ENCODE data around the gene GRIFIN.

The GRIFIN gene

DNA sequence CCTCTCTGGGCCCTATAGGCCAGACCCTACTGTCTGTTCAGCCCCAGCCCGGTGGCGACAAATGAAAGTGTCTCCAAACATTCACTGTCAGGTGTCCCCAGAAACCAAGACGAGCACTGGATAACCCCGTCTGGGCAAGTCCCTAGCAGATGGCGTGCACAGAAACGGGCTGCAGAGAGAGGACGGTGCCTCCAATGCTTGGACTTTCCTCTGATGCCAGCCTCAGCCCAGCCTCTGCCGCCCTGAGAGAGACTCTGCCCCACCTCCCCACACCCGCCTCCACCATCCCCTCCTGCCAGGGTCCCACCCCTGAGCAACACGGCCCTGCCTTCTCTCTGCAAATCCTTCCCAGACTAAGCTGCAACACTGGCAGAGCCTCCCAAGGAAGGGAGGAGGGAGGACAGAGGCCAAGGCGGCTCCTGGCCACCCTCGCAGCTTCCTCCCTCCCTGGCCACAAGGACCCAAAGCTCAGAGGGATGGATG is 36.0 kb upstream of the GRIFIN start:
- peak; percentile 52 to 79 for DNase-seq

DNA sequence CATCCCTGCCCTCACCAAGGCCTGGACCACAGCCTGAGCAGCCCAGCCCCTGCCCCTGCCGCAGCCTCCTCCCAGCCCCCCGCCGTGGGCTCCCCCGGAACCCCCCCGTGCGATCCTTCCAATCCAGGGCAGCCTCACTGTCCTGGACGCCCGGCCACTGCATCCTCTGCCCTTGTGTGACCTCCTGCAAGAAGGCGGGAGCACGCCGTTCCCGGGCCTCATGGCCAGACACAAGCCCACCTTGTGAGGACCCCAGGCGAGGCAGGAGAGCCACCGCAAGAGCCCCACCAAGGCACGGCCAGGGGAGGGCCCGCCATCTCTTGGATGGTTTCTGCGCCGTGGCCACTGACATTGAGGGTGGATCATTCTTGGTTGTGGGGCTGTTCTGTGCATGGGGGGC is 35.6 kb upstream of the GRIFIN start:
- no peak for DNase-seq

GRCh38 chr7:2510909-2511768 is 34.9 kb upstream of the GRIFIN start:
- DNase-seq: peak; percentile 88 to 96

- DNase-seq: no peak
Measured at GRCh38 chr7:2510130-2510776, 34.1 kb upstream of the GRIFIN start.

DNA sequence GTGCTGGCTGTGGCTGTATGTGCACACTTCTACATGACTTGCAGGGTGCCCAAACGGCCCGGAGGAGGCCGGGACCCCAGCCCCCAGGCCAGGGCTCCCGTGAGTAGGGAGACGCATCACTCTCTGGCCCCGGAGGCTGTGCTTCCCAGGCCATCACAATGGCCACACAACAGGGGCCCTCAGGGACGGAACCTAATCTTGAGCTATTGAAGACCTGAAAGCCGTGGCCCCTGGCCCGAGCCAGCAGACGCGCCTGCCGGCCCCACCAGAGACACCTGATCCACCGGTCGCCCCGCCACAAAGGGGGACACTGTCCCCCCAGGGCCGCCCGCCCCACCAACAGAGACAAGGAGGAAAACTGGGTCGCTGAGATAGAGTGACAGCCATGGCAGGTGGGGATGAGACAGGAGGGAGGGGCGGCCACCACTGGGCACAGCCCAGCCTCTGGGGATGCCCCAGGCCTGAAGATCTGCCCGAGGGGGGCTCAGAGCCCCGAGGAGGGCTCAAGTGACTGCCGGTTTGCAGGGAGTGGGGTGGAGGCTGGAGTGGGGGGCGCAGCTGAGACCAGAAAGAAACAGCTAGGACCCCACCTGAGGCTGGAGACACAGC is 33.2 kb upstream of the GRIFIN start:
- peak in 1 of 2 experiments; percentile 46 for DNase-seq

DNA sequence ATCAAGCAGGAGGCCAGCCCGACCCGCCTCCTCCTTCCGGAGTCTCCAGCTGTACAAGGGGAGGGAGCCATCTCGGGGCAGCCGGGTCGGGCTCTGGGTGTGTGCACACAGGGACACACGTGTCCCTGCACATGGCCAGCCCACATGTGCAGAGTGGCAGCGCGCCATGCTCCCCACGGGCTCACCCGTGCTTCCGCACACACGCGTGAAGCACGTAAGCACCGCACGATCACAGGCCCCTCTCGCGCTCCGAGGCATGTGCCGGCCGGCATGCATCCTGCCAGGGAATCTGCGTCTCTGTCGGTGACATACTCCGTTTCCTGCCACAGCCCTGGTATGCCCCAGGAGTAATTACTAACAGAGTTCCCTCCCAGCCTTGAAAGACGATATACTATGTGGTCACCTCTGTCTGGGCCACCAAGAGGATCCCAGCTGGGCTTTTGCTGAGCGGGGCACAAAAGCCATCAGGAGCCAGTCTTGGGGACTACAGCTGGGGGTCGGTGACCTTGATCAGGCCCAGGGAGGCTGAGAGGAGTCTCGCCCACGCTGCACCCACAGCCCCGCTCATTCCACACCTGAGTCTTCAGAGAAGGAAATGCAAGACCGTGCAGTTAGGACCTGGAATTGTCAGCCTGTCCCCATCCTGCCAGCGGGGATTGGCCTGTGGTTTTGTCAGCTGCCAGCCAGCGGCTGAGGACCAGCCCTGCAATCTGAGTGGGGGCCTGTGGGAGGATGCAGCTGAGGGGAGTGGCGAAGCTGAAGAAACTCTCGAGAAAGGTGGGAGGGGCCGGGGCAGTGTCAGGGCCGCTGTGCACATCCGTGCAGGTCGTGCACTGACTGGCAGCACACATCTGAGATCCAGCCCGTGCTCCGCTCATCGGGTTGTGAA is 32.4 kb upstream of the GRIFIN start:
- peak; percentile 92 to 93 for DNase-seq

- no peak for DNase-seq
Measured at GRCh38 chr7:2507917-2508306, 31.7 kb upstream of the GRIFIN start.

- no peak for DNase-seq
Measured at GRCh38 chr7:2507208-2507916, 31.2 kb upstream of the GRIFIN start.

DNA sequence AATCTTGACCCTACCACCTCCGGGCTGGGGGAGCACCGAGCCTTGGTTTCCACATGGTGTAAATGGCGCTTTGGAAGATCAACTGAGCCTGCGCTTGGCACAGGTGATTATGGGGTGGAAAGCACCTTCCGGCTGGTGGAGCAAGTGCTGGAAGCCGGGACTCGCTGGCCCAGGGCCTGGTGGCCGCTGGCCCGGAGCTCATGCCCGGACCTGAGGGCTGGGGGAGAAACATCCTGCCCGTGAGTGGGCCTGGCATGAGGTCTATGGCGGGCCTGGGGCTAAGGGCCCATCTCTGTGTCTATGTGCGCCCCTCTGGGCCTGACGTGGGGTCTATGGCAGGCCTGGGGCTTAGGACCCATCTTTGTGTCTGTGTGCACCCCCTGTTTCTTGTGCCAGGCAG is 29.2 kb upstream of the GRIFIN start:
- DNase-seq: no peak

DNA sequence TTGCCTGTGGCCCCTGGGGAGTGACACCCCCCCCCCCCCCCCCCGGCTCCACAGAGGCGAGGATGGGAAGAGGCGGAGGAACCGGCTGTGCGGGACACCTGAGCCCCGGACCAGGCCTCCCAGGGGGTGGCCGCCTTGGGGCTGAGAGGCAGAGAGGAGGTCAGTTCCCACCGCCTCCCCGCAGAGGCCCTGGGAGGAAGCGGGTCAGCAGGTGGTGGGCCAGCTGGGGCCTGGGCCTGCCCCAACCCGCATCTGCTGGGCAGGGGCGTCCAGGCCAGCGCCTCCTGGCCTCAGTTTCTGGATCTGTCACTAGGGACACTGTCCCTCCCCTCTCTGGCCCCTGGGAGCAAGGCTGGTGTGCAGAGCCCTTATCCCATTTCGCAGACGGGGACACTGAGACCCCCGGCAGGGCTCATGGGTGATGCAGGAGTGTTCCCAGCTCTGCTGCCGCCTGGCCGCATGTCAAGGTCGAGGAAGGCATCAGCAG is 28.7 kb upstream of the GRIFIN start:
- DNase-seq: no peak

- DNase-seq: no peak
Measured at GRCh38 chr7:2504128-2504888, 28.1 kb upstream of the GRIFIN start.

GRCh38 chr7:2503056-2503941 is 27.1 kb upstream of the GRIFIN start:
- DNase-seq: no peak

DNA sequence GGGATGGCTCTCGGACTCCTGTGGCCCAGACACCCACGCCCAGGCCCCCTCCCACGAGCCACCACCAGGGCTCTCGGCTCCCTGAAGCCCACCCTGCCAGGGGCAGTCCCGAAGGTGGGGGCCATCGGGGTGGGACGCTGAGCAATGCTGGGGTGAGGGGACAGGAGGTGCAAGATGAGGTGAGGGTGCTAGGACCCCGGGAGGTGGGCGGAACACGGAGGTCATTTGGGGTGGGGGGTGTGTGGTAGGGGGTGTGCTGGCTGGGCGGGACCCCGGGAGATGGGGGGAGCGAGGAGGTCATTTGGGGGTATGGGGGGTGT is 26.4 kb upstream of the GRIFIN start:
- DNase-seq: no peak

- DNase-seq: no peak
Measured at GRCh38 chr7:2501947-2502646, 25.9 kb upstream of the GRIFIN start.

DNA sequence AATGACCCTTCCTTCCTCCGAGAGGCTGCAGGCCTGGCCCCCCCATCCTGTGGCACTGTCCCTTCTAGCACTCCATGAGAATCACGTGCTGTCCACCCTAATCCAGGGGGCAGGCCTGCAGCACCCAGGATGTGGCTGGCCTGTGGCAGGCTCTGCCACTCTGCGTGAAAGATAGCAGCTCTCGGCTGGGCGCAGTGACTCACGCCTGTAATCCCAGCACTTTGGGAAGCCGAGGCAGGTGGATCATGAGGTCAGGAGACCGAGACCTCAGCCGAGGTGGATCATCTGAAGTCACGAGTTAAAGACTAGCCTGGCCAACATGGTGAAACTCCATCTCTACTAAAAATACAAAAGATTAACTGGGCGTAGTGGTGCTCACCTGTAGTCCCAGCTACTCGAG is 24.5 kb upstream of the GRIFIN start:
- no peak for DNase-seq

DNA sequence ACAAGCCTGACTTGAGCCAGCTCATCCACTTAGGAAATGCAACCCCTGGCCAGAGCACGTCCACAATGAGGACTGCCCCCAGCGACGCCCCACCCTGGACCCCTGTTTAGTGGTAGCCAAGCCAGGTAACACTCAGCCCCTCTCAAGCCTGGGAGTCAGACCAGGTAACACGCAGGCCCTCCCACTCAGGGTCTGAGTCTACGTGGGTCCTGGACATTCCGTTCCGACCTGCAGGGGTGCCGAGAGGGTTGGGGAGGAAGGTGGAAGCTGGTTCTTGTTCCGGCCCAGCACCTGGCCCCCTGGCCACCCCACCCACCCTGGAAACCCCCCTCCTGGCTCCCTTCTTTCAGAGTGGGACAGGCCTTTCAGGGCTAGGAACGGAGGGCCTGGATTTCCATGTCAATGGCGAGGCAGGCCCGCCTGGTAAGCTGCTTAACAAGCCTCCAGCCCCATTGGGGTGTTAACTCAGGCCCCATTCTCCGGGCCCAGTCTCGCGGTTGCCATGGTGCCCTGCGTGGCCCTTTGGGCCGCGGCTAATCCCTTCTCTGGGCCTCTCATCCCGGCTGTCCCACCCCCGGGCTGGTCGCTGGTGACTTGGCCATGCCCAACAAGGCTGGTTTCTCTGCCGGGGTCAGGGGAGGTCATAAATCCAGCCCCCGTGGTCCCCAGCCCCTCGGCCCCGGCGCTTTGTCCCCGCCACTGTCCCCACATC is 23.7 kb upstream of the GRIFIN start:
- no peak for DNase-seq

DNA sequence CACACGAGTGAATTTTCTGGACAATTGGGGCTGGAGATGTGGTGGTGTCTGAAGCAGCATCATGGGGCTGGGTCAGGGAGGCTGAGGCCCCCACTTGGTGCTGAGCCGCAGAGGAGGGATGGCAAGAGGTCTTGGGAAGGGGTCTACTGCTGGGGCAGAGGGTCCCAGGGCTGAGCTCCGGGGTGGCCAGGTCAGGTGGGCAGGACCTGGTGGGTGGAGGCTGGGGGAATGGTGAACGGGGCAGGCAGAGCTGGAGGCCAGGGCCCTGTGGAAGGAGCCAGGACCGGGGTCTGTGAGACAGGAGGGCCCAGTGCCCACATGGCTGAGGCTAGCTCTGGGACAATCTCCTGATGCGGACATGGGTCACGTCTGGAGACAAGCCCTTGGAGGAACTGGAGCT is 23.0 kb upstream of the GRIFIN start:
- no peak for DNase-seq

- DNase-seq: no peak
Measured at GRCh38 chr7:2498708-2499107, 22.5 kb upstream of the GRIFIN start.
